ENCODE results near the gene TROAP.

TROAP gene

DNA sequence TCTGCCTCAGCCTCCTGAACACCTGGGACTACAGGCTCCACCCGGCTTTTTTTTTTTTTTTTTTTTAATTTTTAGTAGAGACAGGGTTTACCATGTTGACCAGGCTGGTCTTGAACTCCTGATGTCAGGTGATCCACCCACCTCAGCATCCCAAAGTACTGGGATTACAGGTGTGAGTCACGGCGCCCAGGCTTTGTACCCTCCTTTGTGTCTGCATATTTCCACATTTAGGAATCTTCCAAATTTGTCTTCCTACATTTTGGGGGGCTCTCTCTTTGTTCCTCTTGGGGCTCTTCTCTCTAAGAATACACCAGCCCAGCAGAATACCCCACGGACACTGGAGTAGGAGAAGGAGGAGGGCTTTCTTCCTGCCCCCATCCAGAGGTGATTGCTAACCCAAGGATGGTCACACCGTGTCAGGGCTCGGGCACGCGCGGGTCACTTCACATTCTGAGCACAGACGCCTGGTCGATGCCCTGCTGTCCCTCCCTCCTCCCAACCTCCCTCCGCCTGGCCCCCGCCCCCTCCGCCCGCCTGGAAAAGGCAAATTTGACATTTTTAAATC is 21.5 kb downstream of the TROAP start:
- DNase-seq = no peak

DNA sequence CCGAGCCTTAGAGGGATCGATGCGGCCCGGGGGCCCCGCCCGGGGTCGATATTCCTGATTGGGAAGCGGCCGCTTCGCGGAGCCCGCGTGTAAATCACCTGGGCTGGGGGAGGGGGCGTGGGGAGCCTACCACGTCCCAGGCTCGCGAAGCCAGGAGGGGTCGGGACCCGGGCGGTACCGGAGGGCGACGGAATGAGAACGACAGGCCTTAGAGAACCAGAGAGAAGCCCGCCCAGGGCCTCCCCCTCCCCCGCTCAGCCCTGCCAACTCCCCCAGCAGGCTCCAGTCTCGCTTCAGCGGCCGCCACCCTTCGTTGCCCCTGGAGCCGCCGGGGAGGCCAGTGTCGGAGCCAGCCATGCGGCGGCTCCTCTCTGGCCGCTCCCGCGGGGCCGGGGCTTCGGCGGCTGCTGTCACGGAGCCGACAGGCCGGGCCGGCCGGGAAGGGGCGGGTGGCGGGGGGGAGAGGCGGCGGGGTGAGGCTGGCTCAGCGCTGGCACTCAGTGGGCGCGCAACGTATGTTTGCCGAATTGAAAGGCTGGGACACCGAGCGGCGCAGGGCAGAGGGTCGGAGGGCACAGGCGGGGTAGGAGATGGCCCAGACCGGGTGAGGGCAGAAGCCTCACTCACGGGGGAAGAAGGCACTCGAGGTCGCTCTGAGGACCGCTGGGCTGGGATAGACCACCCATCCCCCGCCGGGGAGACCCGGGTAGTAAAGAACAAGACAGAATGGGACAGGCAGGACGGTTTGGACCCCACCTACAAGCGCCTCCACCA is 22.2 kb downstream of the TROAP start:
- peak; percentile 41 for DNase-seq

DNA sequence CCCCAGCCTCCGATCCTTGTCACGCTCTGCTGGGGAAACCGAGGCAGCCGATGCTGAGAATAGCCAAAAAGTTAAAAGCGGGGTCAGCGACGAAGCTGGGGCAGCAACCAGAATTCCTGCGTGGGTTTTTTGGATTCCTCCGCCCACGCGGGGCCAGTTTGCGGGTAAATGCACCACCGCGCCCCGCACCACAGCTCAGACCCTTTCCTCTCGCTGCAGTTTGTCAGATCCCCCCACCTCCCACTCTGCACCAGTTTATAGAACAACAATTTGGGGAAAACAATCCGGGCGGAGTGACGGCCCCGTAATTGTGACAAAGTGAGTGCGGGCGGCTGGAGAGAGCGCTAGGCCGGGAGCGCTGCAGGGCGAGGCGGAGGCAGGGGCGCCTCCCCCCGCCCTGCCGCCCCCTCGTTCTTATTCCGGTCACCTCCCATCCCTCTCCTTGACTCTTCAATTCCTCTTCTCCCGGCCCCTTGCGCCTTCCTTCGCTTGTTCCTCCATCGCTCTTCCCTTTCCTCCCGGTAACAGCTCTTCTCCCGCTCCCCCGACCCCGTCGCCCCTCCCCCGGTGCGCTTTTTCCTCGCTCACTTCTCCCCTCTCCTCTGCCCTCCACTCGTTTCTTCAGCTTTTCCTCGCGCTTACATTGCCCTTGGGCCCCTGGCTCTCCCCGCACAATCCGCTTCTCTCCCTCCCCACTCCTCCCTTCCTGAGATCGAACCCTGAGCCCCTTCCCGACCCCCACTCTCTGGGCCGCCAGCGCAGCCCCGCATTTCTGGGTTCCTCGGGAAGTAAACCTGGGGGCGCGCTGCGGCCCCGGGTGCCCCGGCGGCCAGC is 23.0 kb downstream of the TROAP start:
- no peak for DNase-seq

DNA sequence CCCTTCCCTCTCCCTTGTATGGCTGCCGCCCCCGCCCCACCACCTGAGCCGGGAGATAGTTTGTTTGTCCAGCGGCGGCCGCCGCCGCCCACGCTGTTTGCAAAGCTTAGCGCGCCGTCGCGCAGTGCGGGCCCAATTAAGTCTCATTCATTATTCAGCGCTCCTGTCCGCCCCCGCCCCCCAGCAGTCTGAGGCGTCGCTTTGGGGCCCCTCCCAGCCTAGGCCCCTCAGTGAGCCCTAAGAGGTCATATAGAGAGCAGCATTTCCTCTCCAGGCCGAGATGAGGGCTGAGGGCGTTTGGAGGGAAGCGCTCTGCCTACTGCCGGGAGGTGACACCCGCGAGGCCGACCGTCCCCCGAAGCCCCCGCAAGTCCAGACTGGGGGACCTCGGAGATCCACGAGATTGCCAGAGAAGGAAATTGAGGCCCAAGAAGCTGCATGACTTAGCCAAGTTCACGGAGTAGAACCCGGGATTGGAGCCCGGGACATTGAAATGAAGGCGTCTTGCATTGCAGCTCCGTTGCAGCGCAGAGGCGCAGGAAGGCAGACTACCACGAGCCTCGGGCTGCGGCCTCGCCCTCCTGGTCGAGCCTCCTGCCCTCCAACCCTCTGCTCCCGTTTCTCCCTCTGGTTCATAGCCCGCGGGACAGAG is 23.7 kb downstream of the TROAP start, which contains the start of gene DNAJC22:
DNAJC22 (plus strand) TSS at position 230 of the 652 bp plus-strand sequence. CDS start 1,985 bp downstream, outside the sequence.
- no peak for DNase-seq

DNA sequence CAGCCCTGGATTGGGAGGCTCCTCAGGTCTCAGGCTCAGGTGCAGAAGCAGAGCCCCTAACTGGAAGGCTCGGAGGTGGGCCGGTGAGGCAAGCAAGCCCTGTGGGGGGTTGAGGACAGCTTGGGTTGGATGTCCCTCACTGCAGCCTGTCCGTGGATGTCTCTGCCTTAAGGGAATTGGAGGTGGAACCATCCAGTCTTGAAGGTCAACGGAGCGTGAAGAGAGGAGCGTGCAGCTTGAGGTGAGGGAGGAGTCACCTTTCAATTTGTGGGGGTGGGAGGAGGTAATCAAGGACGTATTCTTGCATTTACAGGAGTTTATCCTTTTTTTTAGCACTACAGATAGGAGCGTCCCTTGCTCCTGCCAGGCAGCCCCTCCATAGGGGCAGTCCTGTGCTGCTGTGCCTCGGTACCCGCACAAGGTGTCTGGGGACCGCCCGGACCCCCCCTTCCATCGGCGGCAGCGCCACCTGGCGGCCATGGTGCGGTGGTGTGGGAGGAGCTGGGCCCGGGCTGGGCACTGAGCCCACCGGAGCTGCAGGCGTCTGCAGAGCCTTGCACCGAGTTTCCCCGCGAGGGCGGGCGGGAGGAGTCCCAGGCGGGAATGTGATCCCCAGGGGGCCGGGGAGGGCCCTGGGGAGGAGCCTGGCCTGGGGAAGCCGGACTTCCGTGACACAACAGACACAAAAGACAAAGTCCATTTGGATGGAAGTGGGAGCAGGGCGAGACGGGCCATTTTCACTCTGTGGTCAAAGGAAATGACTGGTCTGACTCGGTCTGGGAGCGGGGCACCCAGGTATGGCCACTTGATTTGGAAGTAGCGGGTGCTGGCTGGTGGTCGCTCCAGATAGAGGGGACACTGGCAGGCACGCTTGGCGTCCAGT is 24.5 kb downstream of the TROAP start:
- DNase-seq = peak; percentile 74

DNA sequence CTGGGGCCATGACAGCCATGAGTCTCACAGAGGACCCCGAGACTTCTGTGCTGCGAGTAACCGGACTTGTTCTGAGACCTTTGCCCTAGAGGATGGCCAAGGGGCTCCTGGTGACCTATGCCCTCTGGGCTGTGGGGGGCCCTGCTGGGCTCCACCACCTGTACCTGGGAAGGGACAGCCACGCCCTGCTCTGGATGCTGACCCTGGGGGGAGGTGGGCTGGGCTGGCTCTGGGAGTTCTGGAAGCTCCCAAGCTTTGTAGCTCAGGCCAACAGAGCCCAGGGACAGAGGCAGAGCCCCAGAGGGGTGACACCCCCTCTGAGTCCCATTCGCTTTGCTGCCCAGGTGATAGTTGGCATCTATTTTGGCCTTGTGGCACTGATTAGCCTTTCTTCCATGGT is 25.7 kb downstream of the TROAP start:
- DNase-seq = no peak

DNA sequence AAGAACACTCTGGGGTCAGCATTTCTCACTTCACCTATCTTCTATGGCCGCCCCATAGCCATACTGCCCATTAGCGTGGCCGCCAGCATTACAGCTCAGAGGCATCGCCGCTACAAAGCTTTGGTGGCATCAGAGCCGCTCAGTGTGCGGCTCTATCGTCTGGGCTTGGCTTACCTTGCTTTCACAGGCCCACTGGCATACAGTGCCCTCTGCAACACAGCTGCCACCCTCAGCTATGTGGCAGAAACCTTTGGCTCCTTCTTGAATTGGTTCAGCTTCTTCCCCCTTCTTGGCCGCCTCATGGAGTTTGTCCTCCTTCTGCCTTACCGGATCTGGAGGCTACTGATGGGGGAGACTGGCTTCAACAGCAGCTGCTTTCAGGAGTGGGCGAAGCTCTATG is 26.2 kb downstream of the TROAP start:
- DNase-seq = no peak

DNA sequence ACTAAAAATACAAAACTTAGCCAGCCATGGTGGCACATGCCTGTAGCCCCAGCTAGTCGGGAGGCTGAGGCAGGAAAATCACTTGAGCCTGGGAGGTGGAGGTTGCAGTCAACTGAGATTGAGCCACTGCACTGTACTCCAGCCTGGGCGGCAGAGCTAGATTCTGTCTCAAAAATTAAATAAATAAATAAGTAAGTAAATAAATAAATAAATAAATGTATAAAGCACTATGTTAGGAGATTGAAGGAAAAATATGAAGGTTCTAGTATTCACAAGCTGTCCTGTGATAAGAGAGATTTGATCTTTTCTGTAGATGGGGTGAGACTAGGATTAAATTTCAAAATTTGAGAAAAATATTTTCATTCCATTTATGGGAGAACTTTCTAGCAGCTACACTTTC is 29.3 kb downstream of the TROAP start:
- no peak for DNase-seq

DNA sequence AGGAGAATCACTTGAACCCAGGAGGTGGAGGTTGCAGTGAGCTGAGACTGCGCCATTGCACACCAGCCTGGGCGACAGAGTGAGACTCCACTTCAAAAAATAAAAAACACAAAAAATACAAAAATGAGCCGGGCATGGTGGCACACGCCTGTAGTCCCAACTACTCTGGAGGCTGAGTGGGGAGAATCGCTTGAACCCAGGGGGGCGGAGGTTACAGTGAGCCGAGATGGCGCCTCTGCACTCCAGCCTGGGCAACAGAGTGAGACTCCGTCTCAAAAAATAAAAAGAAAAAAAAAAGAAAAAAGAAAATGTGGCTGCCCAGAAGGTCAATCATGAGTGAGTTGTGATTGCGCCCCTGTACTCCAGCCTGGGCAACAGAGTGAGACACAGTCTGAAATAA is 32.9 kb downstream of the TROAP start:
- no peak for DNase-seq

DNA sequence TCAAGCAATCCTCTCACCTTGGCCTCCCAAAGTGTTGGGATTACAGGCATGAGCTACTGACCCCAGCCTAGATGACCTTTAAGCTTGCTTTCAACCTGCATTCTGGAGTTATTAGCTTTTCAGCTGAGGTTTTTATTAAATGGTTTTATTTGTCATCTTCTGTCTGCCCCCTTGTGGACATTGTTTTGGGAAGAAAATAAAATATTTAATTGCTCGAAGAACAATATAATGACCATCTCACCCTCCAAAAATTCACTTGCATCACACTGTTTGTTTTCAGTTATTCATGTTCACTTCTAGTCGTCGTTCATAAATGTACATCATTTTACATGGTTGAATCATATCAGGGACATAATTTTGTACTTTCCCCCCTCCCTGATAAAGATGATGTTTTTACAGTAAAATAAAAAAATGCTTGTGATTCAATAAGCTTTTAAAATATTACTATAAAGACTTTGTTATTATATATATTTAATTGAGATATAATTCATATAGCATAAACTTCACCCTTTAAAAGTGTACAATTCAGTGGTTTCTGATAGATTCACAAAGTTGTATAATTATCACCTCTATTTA is 34.1 kb downstream of the TROAP start:
- no peak for DNase-seq

DNA sequence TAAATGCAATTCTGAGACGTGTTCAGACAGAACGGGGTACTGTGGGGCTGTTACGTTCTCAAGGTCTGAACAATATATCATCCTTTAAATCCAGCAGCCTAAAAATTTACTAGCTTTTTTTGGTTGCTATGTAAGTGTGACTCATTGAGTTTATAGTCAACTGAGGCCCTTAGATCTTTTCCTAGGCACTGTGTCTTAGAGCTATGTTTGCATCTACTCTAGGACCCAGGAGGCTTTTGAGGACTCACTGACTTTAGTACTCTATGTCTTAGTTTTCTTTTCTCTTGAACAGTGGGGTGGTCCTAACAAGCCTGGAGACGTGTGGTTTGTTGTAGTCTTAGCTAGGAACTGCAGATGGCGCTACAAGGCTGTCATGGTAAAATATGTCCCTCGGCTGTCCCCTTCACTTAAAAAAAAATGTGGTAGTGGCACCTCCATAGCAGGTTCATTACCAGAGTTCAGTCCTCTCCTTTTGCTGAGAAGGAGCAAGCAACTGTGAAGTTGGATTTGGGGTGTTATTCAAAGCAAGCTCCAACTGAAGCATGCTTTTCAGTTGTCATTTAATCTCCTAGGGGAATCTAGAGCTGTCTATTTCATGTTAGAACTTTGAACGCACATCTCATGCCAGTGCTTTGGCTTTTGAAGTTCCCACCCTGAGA is 35.6 kb downstream of the TROAP start:
- DNase-seq = peak; percentile 36

DNA sequence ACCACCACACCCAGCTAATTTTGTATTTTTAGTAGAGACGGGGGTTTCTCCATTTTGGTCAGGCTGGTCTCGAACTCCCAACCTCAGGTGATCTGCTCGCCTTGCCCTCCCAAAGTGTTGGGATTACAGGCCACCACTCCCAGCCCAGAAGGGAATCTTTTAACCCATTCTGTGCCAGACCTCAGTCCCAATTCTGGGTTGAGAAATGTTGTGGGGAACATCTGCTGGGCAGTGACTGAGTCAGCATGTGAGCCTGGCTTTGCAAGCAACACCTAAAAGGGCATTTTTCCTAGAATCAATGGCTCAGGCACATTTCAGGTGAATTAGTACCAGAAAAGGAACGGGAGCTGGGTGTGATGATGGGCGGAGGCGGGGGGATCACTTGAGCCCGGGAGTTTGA is 36.6 kb downstream of the TROAP start:
- DNase-seq = no peak

DNA sequence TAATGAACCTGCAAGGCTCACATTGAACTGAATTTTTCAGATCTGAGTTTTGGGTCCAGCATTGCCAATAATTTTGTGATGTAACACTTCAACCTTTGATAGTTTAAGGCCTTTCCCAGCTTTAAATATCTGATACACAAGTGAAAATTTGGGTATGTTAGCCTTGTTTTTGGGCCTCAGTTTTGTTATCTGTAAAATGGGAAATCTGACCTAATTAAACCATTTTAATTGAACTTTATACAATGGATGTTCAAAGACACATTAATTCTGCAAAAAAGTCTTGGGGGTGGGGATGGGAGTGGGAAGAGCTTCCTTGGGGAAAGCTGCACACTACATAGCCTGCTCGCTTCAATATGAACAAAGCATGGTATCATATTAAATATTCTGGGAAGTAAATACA is 39.0 kb downstream of the TROAP start:
- no peak for DNase-seq

DNA sequence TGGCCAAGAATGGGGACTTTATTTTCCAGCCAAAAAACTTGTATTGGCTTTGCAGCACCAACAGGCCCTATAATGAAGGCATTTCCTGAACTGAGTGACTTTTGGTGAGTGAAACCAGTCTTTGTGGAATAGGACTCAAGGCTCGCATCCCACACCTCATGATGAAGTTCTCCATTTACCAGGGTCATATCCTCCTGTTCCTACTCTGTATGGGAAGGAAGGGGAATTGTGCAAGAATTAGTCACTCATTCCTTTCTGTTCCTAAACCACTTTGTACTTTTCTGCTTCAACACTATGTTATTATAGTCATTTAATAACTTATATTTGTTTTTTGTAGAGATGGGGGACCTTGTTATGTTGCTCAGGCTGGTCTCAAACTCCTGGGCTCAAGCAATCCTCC is 41.9 kb downstream of the TROAP start:
- DNase-seq = no peak

DNA sequence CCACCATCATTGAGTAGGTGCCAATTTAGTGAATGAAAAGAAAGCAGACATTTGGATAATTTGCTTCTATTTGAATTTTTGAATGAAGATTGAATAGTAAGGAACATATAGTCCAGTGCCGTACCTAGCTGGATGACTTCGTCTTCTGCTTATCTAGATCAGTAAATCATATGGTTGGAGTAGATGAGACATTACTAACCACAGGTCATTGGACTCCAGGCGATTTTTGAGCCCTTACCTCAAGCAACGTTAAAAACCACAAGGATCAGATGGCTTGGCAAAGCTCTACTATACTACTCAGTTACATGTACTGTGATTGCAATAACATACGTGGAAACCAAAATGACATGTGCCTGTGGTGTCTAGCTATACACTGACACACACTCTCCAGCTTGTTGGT is 42.5 kb downstream of the TROAP start:
- DNase-seq = peak; percentile 15

DNA sequence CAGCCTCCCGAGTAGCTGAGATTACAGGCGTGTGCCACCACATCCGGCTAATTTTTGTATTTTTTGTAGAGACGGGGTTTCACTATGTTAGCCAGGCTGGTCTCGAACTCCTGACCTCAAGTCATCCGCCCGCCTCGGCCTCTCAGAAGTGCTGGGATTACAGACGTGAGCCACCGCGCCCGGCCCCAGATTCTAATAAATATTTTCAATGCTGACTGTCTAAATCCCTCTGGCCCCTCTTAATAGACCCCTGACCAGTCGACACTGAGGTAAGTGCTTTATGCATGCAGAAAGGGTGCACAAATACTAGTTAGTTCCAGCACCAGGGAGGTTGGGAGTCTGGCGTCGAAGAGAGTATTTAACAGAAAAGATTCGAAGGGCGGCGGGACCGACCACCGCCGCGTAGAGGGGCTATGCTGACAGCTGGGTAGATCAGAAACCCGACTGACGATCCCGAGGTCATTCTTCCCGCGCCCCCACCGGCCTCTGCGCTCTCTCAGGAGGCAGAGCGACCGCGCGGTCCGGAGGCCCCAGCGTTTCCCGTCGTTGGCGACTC is 43.1 kb downstream of the TROAP start:
- no peak for DNase-seq

DNA sequence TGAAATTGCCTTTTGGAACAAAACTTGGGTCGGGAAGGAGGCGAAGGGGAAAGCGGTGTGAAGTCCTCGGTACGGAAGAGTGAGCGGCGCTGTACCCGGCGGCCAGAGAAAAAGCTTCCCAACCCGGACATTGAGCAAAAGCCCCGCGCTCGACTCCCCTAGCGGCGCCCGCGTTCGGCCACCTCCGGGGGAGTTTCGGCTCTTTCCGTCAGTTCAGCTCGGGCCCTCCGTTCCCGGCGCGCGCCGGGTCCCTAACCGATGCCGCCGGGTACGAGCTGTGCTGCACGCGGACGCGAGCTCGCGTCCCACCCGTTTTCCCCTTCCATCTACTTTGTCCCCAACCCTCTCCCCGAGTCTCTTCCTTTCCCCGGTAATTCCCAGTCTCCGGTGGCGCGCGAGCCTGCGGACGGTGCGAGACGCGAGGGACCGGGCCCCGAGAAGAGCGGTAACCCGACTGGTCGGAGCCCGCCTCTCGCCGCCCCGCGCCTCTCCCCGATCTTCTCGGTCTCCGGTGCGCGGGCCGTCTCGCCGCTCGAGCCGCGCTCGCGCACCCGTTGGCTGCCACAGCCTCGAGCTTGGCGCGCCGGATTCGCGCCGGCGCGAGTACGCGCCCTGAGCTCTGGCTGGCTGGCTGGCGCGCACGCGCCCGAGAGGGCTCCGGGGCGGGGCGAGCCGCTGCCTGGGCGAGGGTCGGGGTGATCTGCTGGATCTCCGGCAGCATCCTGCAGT is 43.8 kb downstream of the TROAP start:
- DNase-seq = peak; percentile 90

DNA sequence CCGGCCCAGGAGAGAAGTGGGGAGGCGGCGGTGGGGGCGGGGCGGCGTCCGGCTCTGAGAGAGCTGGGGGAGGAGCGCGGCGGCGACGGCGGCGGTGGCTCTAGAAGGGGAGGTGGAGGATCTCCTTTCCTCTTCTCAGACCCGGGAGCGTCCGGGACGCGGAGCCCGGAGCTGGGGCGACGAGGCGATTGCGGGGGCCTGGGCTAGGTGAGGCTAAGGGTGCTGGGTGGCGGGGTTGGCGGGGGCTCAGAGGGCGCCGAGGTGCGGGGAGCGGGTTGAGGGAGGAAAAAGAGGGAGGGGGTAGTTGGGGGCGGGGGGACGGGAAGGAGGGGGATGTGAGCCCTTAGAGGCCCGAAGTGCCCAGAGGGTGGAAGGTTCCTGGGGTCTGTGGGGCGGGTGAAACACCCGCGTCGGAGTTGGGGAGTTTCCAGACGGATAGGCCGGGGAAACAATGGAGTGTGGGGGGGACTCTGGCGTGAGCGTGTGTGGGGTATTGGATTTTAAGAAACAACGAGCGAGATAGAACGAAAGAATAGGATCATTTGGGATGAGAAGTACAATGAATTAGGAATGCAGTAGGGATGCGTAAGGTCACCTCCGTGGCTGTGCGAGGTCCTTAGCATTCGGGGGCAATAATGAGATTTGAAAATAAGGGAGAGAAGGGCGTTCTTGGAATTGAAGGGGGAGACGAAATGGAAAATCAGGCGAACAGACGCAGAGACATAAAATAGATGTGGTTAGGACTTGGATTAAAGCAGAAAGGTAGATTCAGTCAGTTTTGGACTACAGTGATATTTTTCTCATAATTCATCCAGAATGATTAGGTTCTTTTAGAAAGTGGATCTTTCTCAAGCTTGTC is 44.6 kb downstream of the TROAP start, which contains the start of gene SPATS2:
SPATS2 (plus strand) TSS at position 82 of the 859 bp plus-strand sequence. CDS start 93,551 bp downstream, outside the sequence.
- DNase-seq = no peak

DNA sequence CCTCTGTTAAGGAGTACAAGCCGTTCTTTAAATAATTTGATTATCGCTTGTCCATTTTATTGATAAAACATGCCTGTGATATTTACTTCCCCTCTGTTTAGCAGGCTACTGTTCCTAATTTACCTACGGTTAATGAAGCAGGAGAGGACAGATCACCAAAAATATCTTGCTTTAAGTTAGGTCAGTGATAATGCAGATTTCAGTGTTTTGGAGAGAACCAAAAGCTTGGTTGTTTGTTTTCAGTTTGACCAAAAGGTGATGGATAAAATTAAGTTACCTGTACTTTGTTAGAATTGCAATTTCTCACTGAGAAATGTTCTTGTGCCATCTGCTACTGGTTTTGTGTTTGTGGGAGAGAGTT is 45.2 kb downstream of the TROAP start:
- DNase-seq = no peak

Measured in NCI-H2029 (cell line).